Activated CD8-positive, alpha-beta memory T cell treated with anti-CD3 and anti-CD28 coated beads for 4 hours (primary cell): ENCODE results near the gene LY9.
"Not testable (repeated sequence)": the region's sequence is repeated elsewhere in the genome, so short reads cannot be mapped to it uniquely, and the experiment has no call there.

Experiments used
- DNase-seq, 2 donors: peaks; one replicate each; pipeline ENCODE4 v3.0.0-alpha.2; 2020; ENCODE audit warnings: low read depth in 2 of 2

The LY9 gene

DNA sequence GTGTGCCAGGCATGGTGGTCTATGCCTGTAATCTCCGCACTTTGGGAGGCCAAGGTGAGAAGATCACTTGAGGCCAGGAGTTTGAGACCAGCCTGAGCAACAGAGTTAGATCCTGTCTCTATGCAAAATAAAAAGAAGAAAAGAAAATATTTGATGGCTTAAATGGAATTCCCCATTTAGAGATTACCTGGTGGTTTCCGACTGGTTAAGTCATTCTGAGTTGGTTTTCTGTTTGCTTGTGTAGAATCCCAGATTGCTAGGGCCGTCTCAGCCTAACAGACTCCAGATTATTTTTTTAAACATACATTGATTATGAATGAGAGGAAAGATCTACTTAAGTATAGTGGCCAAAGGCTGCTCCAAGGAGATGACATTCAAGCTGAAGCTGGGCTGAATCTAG is 22.9 kb upstream of the LY9 start:
- DNase-seq = no peak

- no peak for DNase-seq
These were observed 20.9 kb upstream of the LY9 start for GRCh38 chr1:160774886-160775719.

GRCh38 chr1:160776178-160776577 is 19.8 kb upstream of the LY9 start:
- DNase-seq = no peak

DNA sequence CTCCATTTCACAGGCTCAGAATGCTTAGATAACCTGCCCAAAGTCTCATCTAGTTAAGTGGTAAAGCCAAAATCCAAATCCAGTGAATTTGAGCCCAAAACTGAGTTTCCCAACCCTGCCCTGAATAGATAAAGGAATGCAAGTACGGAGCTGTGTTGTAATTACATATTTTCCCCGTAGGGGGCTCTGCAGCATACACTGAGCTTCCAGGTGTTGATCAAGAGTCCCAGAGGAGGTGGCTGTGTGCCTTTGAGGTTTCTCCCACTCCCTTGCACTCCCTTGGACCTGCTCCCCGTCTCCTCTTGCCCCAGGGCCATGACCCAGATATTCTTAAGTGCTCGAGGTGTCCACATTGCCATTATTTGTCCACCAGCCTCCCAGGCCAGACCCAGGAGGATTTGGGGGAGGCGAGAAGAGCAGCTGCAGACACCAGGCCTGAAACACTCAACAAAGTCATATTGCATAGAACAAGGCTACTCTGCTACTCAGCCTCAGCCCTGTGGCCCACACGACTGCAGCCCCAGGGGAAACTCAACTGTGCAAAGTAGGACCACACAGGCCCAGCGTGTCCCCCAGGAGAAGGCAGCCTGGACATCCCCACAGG is 18.4 kb upstream of the LY9 start:
- DNase-seq = no peak

- no peak for DNase-seq
These were observed 17.0 kb upstream of the LY9 start for GRCh38 chr1:160778976-160779375.

DNA sequence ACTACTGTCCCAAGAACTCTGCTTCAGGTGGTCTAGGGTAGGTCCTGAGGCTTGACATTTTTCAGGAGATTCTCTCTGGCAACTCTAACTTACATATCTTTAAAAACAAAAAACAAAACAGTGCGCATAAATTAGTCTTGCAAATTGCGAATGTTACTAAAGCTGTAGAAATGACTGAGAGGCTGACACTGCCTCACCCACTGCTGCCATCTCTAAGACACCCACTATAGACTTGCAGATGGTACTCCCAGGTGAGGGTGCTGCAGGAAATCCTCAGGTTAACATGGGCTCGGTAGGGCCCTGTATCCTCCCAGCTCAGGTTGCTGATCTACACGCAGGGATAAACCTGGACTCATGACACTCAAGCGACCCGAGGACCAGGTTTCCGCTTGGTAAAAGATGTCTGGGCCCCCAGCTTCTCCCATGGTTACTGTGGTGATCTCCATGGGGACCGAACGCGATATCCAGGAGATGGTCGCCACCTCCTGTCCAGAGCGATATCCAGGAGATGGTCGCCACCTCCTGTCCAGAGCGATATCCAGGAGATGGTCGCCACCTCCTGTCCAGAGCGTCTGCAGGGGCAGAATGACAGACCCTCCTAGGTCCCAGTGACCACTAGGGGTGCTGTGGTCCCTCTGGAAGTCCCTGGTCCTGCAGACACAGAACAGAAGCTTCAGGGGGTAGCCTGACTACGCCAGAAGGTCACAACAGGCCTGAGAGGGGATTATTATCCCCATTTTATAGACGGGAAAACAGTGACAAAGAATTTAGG is 16.2 kb upstream of the LY9 start:
- no peak for DNase-seq

DNA sequence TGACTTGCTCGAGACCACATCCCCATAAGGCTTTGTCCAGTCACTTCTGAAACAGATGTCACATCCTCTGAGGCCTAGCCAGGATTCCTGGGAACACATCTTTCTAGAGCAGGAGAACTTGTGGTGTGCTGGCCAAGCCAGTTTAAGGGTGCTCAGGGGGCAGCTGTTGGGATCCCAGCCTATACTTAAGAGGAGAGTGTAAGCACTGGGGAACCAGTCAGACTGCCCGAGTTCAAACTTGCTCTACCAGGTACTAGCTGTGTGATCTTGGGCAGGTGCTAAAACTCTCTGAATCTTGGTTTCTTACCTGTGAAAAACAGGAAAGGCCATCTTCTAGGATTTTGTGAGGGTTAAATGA is 15.6 kb upstream of the LY9 start:
- no peak for DNase-seq

GRCh38 chr1:160781186-160781766 is 14.7 kb upstream of the LY9 start:
- no peak for DNase-seq

GRCh38 chr1:160781914-160782689 is 13.9 kb upstream of the LY9 start:
- DNase-seq = no peak

GRCh38 chr1:160782988-160783765 is 12.8 kb upstream of the LY9 start:
- not testable (repeated sequence) for DNase-seq

- DNase-seq = no peak
These were observed 6.8 kb upstream of the LY9 start for GRCh38 chr1:160789051-160789701.

DNA sequence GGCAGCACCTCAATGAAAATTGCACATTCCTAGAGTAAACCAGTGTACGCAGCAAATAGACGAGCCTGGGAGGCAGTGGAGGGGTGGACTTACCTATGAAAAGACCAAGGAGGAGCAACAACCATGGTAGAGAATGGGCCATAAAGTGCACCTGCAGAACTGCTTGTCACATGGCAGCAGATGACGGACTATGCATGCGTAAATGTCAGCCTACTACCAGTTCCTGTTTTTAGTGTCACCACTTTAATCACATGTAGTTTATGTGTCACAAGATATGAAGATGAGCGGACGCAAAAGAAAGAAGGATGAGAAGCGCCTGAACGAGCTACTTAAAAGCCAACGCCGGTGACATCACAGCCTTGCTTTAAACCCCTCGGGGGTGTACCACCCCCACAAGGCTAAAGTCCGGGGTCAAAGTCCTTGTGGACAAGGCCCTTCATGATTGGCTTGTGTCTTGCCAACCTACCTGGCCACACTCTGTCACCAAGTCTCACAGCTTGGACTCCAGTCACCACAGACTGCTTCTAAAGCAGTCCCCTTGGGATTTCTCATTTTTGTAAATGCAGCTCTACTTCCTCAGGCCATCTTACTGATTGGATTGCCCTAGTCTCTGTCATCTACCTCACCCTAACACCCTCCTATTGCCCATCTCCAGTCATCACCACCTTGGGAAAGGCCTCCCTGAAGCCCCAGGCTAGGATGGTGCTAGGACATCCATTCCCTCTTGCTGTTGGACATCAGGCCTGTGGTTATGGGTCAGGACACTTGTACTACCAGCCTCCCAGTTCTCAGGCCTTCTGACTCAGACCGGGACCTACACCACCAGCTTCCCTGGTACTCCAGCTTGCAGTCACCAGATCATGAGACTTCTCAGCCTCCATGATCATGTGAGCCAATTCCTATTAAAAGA is 6.0 kb upstream of the LY9 start:
- DNase-seq = no peak

- DNase-seq = no peak
These were observed 1.6 kb upstream of the LY9 start for GRCh38 chr1:160794376-160794775.

DNA sequence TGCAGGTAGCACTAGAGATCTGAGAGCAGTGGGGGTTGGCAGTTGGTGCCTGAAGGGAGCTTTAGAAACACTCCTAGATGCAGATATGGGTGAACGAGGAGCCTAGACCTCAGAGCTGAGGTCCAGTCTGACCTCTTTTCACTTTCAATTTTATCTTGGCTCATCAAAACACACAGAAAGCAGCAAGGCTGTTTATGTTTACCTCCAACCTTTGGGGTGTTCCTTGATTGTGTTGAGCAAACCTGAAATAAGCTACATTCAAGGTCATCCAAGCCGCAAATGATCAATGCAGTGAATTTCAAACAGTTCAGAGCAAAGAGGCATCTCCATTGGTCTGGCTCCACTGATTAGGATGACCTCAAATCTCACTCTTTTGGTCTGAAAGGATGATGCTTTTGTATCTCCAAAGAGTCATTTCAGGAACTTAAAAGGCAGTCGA is 1.3 kb downstream of the LY9 start:
- no peak for DNase-seq

- DNase-seq = no peak
These were observed 1.9 kb downstream of the LY9 start for GRCh38 chr1:160797861-160798273.

- DNase-seq = no peak
These were observed 2.5 kb downstream of the LY9 start for GRCh38 chr1:160798439-160798838.

DNA sequence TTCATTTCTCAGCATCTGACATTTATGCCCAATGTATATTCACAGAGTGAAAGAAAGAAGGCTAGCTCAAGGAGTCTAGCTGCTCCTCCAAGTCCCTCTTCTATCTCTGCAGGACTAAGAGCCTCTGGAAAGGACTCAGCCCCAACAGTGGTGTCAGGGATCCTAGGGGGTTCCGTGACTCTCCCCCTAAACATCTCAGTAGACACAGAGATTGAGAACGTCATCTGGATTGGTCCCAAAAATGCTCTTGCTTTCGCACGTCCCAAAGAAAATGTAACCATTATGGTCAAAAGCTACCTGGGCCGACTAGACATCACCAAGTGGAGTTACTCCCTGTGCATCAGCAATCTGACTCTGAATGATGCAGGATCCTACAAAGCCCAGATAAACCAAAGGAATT is 3.7 kb downstream of the LY9 start:
- DNase-seq = no peak

GRCh38 chr1:160800142-160800541 is 4.2 kb downstream of the LY9 start:
- DNase-seq = no peak
